ENCODE data around the gene MASP1.
"Not testable (repeated sequence)": the region's sequence is repeated elsewhere in the genome, so short reads cannot be mapped to it uniquely, and the experiment has no call there.

Gene MASP1

GRCh38 chr3:187263270-187263669 lies 28.3 kb downstream of the MASP1 start:
- DNase-seq: no peak

GRCh38 chr3:187262360-187262759 lies 29.2 kb downstream of the MASP1 start:
- no peak for DNase-seq

- DNase-seq: no peak
Measured at GRCh38 chr3:187261541-187261969, 30.0 kb downstream of the MASP1 start.

- no peak for DNase-seq
Measured at GRCh38 chr3:187259171-187259570, 32.4 kb downstream of the MASP1 start.

- DNase-seq: no peak
Measured at GRCh38 chr3:187257992-187258692, 33.4 kb downstream of the MASP1 start.

GRCh38 chr3:187257471-187257870 lies 34.1 kb downstream of the MASP1 start:
- DNase-seq: no peak

GRCh38 chr3:187256051-187256616 lies 35.4 kb downstream of the MASP1 start:
- DNase-seq: no peak

- DNase-seq: no peak
Measured at GRCh38 chr3:187255314-187255713, 36.2 kb downstream of the MASP1 start.

- DNase-seq: no peak
Measured at GRCh38 chr3:187252311-187252710, 39.2 kb downstream of the MASP1 start.

GRCh38 chr3:187251599-187251998 lies 39.9 kb downstream of the MASP1 start:
- DNase-seq: no peak

GRCh38 chr3:187247398-187247797 lies 44.1 kb downstream of the MASP1 start:
- DNase-seq: no peak

GRCh38 chr3:187243933-187244524 lies 47.5 kb downstream of the MASP1 start:
- no peak for DNase-seq

GRCh38 chr3:187242900-187243299 lies 48.6 kb downstream of the MASP1 start:
- no peak for DNase-seq

GRCh38 chr3:187242435-187242834 lies 49.1 kb downstream of the MASP1 start:
- DNase-seq: no peak

GRCh38 chr3:187238835-187239234 lies 52.7 kb downstream of the MASP1 start:
- not testable (repeated sequence) for DNase-seq

GRCh38 chr3:187238239-187238638 lies 53.3 kb downstream of the MASP1 start:
- no peak for DNase-seq

- DNase-seq: no peak
Measured at GRCh38 chr3:187237741-187238140, 53.8 kb downstream of the MASP1 start.

- no peak for DNase-seq
Measured at GRCh38 chr3:187236962-187237361, 54.6 kb downstream of the MASP1 start.

GRCh38 chr3:187230011-187230410 lies 61.5 kb downstream of the MASP1 start:
- DNase-seq: no peak

GRCh38 chr3:187228740-187229139 lies 62.8 kb downstream of the MASP1 start:
- no peak for DNase-seq

- no peak for DNase-seq
Measured at GRCh38 chr3:187227658-187228258, 63.8 kb downstream of the MASP1 start.

- DNase-seq: no peak
Measured at GRCh38 chr3:187223799-187224198, 67.7 kb downstream of the MASP1 start.

- no peak for DNase-seq
Measured at GRCh38 chr3:187222801-187223200, 68.7 kb downstream of the MASP1 start.

- no peak for DNase-seq
Measured at GRCh38 chr3:187215460-187215859, 76.1 kb downstream of the MASP1 start.
